Right cardiac atrium (tissue), 5 donors: ENCODE results near the gene FCRLA. TPM values are rescaled to one million over a fixed set of nuclear protein-coding genes. Genes with fewer than 3 reads are reported as not detected.

Experiments
- ATAC-seq, 2 donors: fragments of 200-7000 bp; cut with Tn5 transposase; one replicate each; pipeline versions ENCODE4 v1.8.0 to v1.9.1; 2020; ENCODE audit warnings: moderate library complexity in 2 of 2, mild to moderate bottlenecking in 1 of 2
- DNase-seq, 3 donors: peaks; one replicate each; pipeline ENCODE4 v3.0.0-alpha.2; 2020
- H3K27ac ChIP-seq: one replicate; pipeline ENCODE4 v1.5.1; 2013; ENCODE audit warnings: mild to moderate bottlenecking, low read length, control low read depth, moderate library complexity
- H3K27me3 ChIP-seq: one replicate; pipeline ENCODE4 v1.6.1; 2013; ENCODE audit not compliant: control insufficient read depth, insufficient read depth
- H3K4me1 ChIP-seq: one replicate; pipeline ENCODE4 v1.6.1; 2013; ENCODE audit warnings: low read length; ENCODE audit not compliant: control insufficient read depth, insufficient read depth
- H3K4me3 ChIP-seq: one replicate; pipeline ENCODE4 v1.5.1; 2013; ENCODE audit warnings: low read length, control low read depth
- H3K9me3 ChIP-seq: one replicate; pipeline ENCODE4 v1.6.1; 2013; ENCODE audit warnings: low read length; ENCODE audit not compliant: control insufficient read depth
- WGBS: extraction: QIAGEN DNeasy Blood & Tissue Kit; methylation state at CpG from one replicate; pipeline ENCODE4 v1.1.7; 2013; 5-methylcytosine and 5-hydroxymethylcytosine counted together
- intact Hi-C, 4 donors: fragments of 100-400 bp; cut with DNase I; formaldehyde crosslinking; loops; one replicate each; pipeline versions ENCODE4 v1.11.0 to v1.14.0; 2022 to 2023
- polyA plus RNA-seq: library from polyadenylated mRNA; stranded (reverse); fragments of 200-250 nt; gene quantifications from one replicate; pipeline ENCODE4 v1.2.3, GENCODE V29; 2013
- total RNA-seq, 4 donors: library from RNA; stranded (reverse); fragmentation: NEBNext Ultra II Directional; extraction: Animal tissue kit (Norgen Biotek cat#: 25700); gene quantifications; one replicate each; pipeline ENCODE4 v1.2.1, GENCODE V29; 2021
- donor health status: healthy with polysubstance abuse.
- donor health status: DM: no; HTN: yes; CAD: no.
- donor health status: DM: no; HTN: no; CAD: no.
- donor health status: DM: no; HTN: yes; CAD: no; lungs with severe emphysema.
- donor health status: DM: yes; HTN: yes; CAD: no.

Gene FCRLA
- total and polyA plus RNA-seq, 5 donors, result 0.23 TPM; not detected in 4

DNA sequence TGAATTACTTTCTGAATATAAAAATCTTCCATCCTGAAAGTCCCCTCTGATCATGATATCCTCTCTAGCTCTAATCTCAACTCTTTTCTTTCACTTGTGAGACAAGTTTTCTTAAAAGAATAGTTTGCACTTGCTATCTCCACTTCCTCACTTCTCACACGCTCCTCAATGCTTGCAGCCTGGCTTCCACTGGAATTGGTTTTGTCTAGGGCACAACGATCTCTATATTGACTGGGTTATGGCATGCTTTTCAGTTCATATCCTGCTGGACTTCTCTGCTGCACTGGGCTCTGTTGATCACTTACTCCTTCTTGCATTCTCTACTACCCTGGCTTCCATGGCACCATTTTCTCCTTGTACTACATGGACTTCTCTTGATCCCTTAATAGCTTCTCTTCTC, 474 bp downstream of the FCRLA start:
- H3K4me3 ChIP-seq, result no peak overlapping the region
- intact Hi-C loops, result no loop called here
- no peaks in the 10 kb centered on the region for H3K27me3 ChIP-seq
- DNase-seq (no peak), ATAC-seq (no peak)
- H3K9me3 ChIP-seq, result no peaks in the 10 kb centered on the region
- peaks cover 4% of the 10 kb centered on the region for H3K4me1 ChIP-seq
- no peak overlapping the region for H3K27ac ChIP-seq
- 87% methylated on average over 2 of the region's 2 CpGs for WGBS

DNA sequence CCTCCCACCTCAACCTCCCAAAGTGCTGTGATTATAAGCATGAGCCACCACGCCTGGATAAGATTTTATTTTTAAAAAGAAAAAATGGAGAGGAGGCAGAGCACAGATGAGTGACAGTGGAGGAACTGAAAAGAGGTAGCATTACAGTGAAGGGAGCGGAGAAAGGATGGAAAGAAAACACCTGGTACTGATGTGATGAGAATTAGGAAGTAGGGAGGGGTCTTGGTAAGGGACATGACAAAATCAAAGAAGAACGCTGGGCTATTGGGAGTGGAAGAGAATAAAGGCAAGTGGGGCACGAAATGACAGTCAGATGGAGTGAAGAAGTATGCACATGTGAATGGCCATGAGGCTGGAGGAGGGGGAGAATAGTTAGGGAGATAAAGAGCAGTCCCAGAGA, 2.3 kb downstream of the FCRLA start:
- no peak for DNase-seq
- H3K27me3 ChIP-seq, result no peaks in the 10 kb centered on the region
- H3K4me3 ChIP-seq, result no peak overlapping the region
- WGBS, result 76% methylated on average over 4 of the region's 4 CpGs
- no peak overlapping the region for H3K27ac ChIP-seq
- H3K4me1 ChIP-seq, result peaks cover 4% of the 10 kb centered on the region
- H3K9me3 ChIP-seq, result no peaks in the 10 kb centered on the region
- ATAC-seq, result no peak
- intact Hi-C loops, result no loop called here

DNA sequence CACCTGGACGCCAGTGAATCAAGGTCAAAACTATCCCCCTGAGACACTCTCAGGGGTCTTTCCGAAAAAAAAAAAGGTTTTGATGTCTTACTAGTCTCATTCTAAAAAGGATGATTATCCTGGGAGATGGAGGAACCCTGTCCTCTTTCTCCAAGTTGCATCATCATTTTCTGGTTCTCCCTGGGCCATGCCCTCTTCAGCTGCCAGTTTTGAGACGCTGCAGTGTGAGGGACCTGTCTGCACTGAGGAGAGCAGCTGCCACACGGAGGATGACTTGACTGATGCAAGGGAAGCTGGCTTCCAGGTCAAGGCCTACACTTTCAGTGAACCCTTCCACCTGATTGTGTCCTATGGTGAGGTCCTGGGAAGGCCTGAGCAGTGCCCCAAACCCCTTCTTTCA, 3.5 kb downstream of the FCRLA start:
- no peaks in the 10 kb centered on the region for H3K9me3 ChIP-seq
- no peak overlapping the region for H3K27ac ChIP-seq
- no peak overlapping the region for H3K4me3 ChIP-seq
- WGBS, result 80% methylated on average over 4 of the region's 4 CpGs
- DNase-seq (no peak), ATAC-seq (no peak)
- H3K4me1 ChIP-seq, result peaks cover 4% of the 10 kb centered on the region
- H3K27me3 ChIP-seq, result no peaks in the 10 kb centered on the region
- intact Hi-C loops, result no loop called here

DNA sequence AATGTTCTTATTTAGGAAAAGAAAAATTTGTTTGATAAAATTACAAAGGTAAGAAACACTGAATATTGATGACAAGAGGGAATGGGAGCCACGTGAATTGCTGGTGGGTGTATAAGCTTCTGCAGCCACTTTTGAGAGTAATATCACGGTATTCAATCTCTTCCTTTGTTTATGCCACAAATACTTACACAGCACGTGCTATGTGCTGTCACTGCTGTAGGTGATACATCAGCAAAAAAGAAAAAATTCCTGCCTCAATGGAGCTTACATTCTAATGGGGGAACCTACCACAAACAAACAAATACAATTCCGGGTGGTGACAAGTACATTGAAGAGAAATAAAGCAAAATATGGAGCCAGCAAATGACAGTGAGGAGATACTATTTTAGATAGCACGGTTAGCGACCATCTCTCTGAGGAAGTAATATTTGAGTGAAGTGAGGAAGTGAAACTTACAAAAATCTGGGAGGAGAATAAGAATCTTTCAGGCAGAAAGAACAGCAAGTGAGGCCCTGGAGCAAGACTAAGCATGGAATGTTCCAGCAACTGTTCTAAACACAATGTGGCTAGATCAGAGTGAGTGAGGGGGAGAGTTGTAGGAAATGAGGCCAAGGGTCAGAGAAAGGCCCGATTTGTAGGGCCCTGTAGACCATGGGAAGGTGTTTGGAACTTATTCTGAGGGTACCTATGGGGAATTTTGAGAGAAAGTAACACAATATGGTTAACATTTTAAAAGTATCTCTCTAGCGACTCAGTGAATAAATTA, 11.7 kb downstream of the FCRLA start:
- ATAC-seq (no peak), DNase-seq (no peak)
- H3K27me3 ChIP-seq, result no peaks in the 10 kb centered on the region
- 79% methylated on average over 8 of the region's 8 CpGs for WGBS
- H3K9me3 ChIP-seq, result no peaks in the 10 kb centered on the region
- H3K4me1 ChIP-seq, result no peaks in the 10 kb centered on the region
- no peak overlapping the region for H3K27ac ChIP-seq
- H3K4me3 ChIP-seq, result no peak overlapping the region
- intact Hi-C loops, result no loop called here

DNA sequence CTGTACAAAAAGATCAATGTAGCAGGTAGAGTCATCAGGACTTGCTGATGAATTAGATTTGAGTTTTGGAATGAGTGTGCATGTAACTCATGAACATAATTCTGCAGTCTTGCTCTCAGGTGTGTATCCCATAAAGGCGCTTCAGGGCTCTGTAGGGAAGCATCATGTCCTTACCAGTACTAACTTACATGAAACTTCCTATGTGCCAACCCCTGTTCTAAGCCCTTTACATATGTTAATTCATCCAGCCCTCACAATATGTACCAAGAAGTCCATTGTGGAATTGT, 12.2 kb downstream of the FCRLA start:
- intact Hi-C loops, result no loop called here

DNA sequence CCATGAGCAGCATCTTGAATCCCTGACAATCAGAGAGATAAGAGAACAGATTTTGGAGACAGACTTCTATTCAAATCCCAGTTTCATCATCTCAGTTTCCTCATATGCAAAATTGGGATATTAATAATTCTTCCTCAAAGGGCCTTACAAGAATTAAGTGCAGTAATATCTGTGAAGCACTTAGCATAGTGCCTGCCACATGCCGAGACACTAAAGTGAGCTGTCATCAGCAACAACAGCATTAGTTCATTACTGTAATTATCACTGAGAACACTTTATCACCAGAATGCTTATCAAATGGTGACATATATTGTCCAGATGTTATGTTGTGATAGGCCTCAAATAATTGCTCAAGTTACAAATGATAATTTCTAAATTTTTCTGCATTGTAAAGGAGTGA, 13.4 kb downstream of the FCRLA start:
- Histone ChIP-seq H3K9me3 (no peaks in the 10 kb centered on the region), H3K27ac (no peak overlapping the region), H3K4me3 (no peak overlapping the region), H3K27me3 (no peaks in the 10 kb centered on the region), H3K4me1 (no peaks in the 10 kb centered on the region)
- no peak for ATAC-seq
- 48% methylated on average over 1 of the region's 1 CpG for WGBS
- DNase-seq, result no peak
- intact Hi-C loops, result no loop called here

More for the DNA sequence above, 12.2 kb downstream of the FCRLA start:
- Histone ChIP-seq H3K4me3 (no peak overlapping the region), H3K9me3 (no peaks in the 10 kb centered on the region), H3K27me3 (no peaks in the 10 kb centered on the region), H3K4me1 (no peaks in the 10 kb centered on the region), H3K27ac (no peak overlapping the region)
- WGBS, result 98% methylated on average over 1 of the region's 1 CpG
- no peak for DNase-seq
- no peak for ATAC-seq

DNA sequence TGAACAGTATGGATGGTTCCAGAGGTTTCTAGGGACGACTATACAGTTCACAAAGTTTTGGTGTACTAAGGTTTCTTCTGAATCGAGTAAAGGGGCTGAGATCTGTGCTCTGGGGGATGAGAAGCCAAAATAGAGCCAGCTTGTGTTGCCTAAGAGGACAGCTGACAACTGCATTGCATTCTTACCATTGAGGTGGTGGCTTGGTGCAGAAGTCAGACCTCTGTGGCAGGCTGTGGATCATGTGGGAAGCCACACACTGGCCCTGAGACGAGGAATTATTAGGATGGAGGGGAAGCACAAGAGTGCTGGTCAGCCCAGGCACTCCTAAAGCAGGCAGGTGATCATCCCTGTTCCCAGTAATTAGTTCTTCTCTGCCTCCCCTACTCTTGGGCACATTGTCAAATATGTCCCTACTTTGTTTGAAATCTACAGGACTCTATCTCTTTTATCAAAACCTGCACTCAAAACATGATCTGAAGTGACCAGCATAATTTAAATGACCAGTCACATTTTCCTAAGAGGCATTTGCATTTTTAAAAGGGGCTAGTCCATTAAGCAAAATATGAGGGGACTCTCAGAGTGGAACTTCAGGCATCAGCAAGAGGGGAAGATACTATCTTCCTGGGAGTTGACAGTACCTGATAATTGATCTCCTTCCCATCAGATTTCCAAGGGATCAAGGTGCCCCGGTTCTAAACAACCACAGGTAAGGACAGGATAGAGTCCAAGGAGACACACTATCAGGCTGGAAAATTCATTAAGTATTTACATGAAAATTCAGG, 14.1 kb downstream of the FCRLA start, which contains the start of gene FCRLB:
Gene FCRLB, plus strand, starts transcription at position 589 of the 782 bp plus-strand sequence. CDS start 1,129 bp downstream, outside the sequence.
- intact Hi-C loops, result no loop called here
- Histone ChIP-seq H3K9me3 (no peaks in the 10 kb centered on the region), H3K27me3 (no peaks in the 10 kb centered on the region), H3K4me3 (no peak within 1 kb of the TSS), H3K4me1 (no peaks in the 10 kb centered on the region), H3K27ac (no peak within 1 kb of the TSS)
- DNase-seq (no peak), ATAC-seq (no peak)
- 67% methylated on average over 4 of the region's 4 CpGs for WGBS

DNA sequence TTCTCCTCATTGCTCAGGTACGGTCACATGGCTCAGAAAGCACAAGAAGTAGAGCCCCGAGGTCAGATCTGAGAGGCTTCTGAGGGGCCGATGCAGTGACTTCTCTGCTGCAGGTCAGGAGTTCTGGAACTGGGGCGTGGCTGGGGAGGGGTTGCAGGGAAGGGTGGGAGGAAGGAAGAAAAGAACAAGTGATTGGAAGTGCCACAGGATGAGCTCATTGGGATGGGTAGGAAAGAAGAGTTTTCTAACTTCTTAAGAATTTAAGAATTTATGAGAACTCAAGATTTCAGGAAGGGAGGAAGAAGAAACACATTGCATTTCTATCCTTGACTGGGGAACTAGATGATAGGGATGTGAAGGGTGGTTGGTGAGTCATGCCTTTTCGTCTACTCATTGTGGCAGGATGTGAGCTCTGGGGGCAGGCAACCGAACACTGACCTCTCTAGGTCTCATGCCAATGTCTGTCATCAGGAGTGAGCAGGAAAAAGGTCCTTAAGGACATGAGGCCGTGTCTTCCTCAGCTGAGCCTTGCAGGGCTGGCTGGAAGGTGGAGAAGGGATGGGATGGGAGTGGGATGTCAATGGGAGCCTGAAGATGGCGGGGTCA, 14.8 kb downstream of the FCRLA start:
- no peaks in the 10 kb centered on the region for H3K4me1 ChIP-seq
- no peaks in the 10 kb centered on the region for H3K9me3 ChIP-seq
- DNase-seq, result no peak
- ATAC-seq, result no peak
- H3K27ac ChIP-seq, result no peak overlapping the region
- H3K4me3 ChIP-seq, result no peak overlapping the region
- 63% methylated on average over 8 of the region's 8 CpGs for WGBS
- intact Hi-C loops, result no loop called here
- H3K27me3 ChIP-seq, result no peaks in the 10 kb centered on the region

DNA sequence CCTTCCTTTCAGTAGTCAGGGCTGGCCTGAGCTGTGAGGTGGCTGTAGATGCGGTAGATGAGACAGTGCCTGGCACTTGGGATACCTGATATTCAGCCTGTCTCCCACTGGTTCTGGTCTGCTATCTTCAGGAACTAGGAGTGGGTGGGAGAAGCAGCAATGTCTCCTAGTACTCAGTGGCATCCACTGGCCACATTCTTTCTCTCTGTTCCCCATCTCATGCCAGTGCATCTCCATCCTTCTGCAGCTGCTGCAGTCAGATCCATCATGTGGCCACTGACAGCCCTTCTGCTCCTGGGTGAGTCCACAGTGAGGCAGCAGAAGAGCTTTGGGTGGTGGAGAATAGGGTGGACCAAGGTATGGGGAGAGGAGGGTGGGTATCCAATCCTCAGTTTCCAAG, 15.4 kb downstream of the FCRLA start:
- Histone ChIP-seq H3K9me3 (no peaks in the 10 kb centered on the region), H3K27ac (no peak overlapping the region), H3K27me3 (no peaks in the 10 kb centered on the region), H3K4me1 (no peaks in the 10 kb centered on the region), H3K4me3 (no peak overlapping the region)
- intact Hi-C loops, result no loop called here
- 93% methylated on average over 1 of the region's 1 CpG for WGBS
- DNase-seq, result no peak
- no peak for ATAC-seq

DNA sequence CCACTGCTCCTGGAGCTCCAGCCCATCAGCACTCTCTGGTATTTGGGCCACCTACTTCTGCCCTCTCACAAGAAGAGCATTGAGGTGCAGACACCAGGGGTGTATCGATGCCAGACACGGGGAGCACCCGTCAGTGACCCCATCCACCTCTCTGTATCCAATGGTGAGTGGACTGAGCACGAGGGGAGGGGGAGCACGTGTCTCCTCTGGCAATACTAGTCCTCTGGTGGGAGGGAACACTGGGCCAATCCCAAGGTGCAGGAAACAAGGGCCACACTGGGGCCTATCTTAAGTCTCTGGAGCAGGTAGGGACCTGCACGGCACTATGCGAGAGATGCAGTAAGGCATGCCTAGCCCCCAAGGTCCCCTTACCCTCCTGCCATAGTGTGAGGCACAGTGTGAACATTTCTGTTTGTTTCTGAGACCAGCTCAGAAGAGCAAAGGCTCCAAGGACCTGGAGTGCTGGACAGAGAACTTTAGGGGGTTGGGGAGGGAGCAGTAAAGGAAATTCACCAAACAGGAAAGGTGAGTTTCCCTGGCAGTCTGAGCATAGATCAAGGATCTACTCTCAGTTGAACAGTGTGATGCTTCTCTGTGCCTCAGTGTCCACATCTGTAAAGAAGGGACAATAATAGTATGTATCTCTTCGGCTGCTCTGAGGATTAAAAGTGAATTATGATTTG, 16.6 kb downstream of the FCRLA start:
- H3K4me3 ChIP-seq, result no peak overlapping the region
- no peak for DNase-seq
- no peaks in the 10 kb centered on the region for H3K4me1 ChIP-seq
- H3K27me3 ChIP-seq, result no peaks in the 10 kb centered on the region
- WGBS, result 91% methylated on average over 8 of the region's 8 CpGs
- intact Hi-C loops, result no loop called here
- H3K9me3 ChIP-seq, result no peaks in the 10 kb centered on the region
- no peak overlapping the region for H3K27ac ChIP-seq
- no peak for ATAC-seq
